Esophagus muscularis mucosa (tissue), 4 donors: ENCODE data around the gene TMEM72. TPM values are rescaled to one million over a fixed set of nuclear protein-coding genes. Genes with fewer than 3 reads are reported as not detected.

Experiments used
- DNase-seq: peaks from one replicate; pipeline ENCODE4 v3.0.0-alpha.2; 2017; ENCODE audit errors: extremely low spot score
- H3K27ac ChIP-seq, 4 donors: fragments of 200-600 bp; sonication (generic); replicated peaks in 1 of 4; 1 replicate in 3 of 4; 2 replicates in 1 of 4; pipeline ENCODE4 v1.5.1; 2016 to 2019; ENCODE audit warnings: mild to moderate bottlenecking in 1 of 4
- H3K27me3 ChIP-seq, 4 donors: fragments of 200-600 bp; sonication (generic); one replicate each; pipeline versions ENCODE4 v1.5.1 to v1.6.0; 2016 to 2019
- H3K36me3 ChIP-seq, 4 donors: fragments of 200-600 bp; sonication (generic); one replicate each; pipeline ENCODE4 v1.5.1; 2016 to 2019
- H3K4me1 ChIP-seq, 4 donors: fragments of 200-600 bp; sonication (generic); one replicate each; pipeline ENCODE4 v1.5.1; 2016 to 2019
- H3K4me3 ChIP-seq, 4 donors: fragments of 200-600 bp; sonication (generic); 1 replicate in 2 of 4; 2 replicates in 2 of 4; pipeline ENCODE4 v1.5.1; 2016 to 2019; ENCODE audit warnings: mild to moderate bottlenecking in 4 of 4, moderate library complexity in 1 of 4
- H3K9me3 ChIP-seq, 4 donors: fragments of 200-600 bp; sonication (generic); 1 replicate in 3 of 4; 2 replicates in 1 of 4; pipeline ENCODE4 v1.5.1; 2016 to 2019
- EP300 ChIP-seq: sonication (generic); formaldehyde crosslinking; IDR thresholded peaks from one replicate; pipeline ENCODE4 v1.6.1; 2017; ENCODE audit warnings: antibody characterized with exemption
- POLR2A ChIP-seq: fragments of 450-650 bp; IDR thresholded peaks from one replicate; pipeline ENCODE4 v1.6.1; 2017; ENCODE audit warnings: antibody characterized with exemption, moderate library complexity, mild to moderate bottlenecking, low read depth
- POLR2AphosphoS5 ChIP-seq, 2 donors: sonication (generic); formaldehyde crosslinking; IDR thresholded peaks; one replicate each; pipeline ENCODE4 v1.6.1; 2017; ENCODE audit warnings: antibody characterized with exemption in 2 of 2
- WGBS: methylation state at CpG from one replicate; pipeline ENCODE4 v1.1.5; 2018; 5-methylcytosine and 5-hydroxymethylcytosine counted together
- intact Hi-C: fragments of 100-400 bp; cut with DNase I; formaldehyde crosslinking; loops from one replicate; pipeline ENCODE4 v1.15.1; 2023
- total RNA-seq, 4 donors: library from RNA; depleted of rRNA; stranded (reverse); fragments of >200 nt; gene quantifications; one replicate each; pipeline versions ENCODE4 v1.1.0 to v1.2.1, GENCODE V29; 2016
- TF ChIP-seq, protein P1 (sequence below), 3 experiments: fragments of 200-600 bp in 2 of 3; fragments of 450-650 bp in 1 of 3; sonication (generic) in 2 of 3; IDR thresholded peaks; one replicate each; pipeline ENCODE4 v1.5.1; 2017 to 2019; ENCODE audit warnings: antibody characterized with exemption in 3 of 3, mild to moderate bottlenecking in 2 of 3, moderate library complexity in 1 of 3

The TMEM72 gene
- total RNA-seq, 4 donors from 2014 or later = not detected

DNA sequence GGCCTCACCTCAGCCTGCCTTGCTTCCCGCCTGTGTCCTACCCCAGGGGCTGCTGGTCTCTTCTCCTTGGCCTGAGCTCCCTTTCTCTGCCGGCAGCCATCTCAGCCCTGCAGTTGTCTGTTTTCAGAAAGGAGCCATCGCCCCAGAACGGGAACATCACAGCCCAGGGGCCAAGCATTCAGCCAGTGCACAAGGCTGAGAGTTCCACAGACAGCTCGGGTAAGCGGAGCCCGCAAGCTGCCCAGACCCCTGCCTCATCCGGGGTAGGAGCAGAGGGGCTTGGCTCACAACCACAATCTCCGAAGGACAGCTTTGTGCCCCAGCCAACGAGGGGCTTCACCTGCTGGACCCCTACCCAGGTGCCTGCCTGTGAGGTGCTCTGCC lies 72.8 kb downstream of the TMEM72 start:
- Histone ChIP-seq H3K4me3 (no peak overlapping the region), H3K4me1 (peaks cover 72 to 84% (median 79%) of the 10 kb centered on the region in 4 donors), H3K36me3 (peaks cover 0 to 64% (median 32%) of the 10 kb centered on the region in 4 donors), H3K27ac (peak overlapping the region; percentile 41 to 92 (median 74)), H3K27me3 (no peaks in the 10 kb centered on the region), H3K9me3 (no peaks in the 10 kb centered on the region)
- intact Hi-C loops = no loop called here
- no peak for TF ChIP-seq POLR2AphosphoS5 (IDR thresholded peaks at IDR 0.05)
- TF ChIP-seq POLR2A = no peak
- no peak for TF ChIP-seq EP300
- TF ChIP-seq, protein P1, sequence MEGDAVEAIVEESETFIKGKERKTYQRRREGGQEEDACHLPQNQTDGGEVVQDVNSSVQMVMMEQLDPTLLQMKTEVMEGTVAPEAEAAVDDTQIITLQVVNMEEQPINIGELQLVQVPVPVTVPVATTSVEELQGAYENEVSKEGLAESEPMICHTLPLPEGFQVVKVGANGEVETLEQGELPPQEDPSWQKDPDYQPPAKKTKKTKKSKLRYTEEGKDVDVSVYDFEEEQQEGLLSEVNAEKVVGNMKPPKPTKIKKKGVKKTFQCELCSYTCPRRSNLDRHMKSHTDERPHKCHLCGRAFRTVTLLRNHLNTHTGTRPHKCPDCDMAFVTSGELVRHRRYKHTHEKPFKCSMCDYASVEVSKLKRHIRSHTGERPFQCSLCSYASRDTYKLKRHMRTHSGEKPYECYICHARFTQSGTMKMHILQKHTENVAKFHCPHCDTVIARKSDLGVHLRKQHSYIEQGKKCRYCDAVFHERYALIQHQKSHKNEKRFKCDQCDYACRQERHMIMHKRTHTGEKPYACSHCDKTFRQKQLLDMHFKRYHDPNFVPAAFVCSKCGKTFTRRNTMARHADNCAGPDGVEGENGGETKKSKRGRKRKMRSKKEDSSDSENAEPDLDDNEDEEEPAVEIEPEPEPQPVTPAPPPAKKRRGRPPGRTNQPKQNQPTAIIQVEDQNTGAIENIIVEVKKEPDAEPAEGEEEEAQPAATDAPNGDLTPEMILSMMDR (IDR thresholded peaks at IDR 0.05) = no peak
- DNase-seq = no peak
- 86% methylated on average over 9 of the region's 10 CpGs for WGBS

DNA sequence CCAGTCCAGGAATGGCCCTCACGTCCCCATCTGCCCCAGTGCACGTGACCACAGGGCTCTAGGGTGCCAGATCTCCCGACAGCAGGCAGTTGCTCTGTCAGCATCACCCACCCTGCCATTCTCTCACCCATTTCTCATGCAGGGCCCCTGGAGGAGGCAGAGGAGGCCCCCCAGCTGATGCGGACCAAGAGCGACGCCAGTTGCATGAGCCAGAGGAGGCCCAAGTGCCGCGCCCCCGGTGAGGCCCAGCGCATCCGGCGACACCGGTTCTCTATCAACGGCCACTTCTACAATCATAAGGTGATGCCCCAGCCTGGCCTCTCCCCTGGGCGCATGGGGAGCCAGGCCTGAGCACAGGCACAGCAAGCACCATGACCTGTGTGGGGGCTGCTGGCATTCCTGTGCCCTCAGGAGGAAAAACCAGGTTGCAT lies 73.5 kb downstream of the TMEM72 start:
- H3K4me3 ChIP-seq = no peak overlapping the region
- H3K9me3 ChIP-seq = no peaks in the 10 kb centered on the region
- peak overlapping the region; percentile 41 to 92 (median 76) for H3K27ac ChIP-seq
- peaks cover 66 to 76% (median 71%) of the 10 kb centered on the region in 4 donors for H3K4me1 ChIP-seq
- peaks cover 0 to 72% (median 40%) of the 10 kb centered on the region in 4 donors for H3K36me3 ChIP-seq
- no peak for DNase-seq
- over 99% methylated on average over 12 of the region's 15 CpGs for WGBS
- intact Hi-C loops = no loop called here
- TF ChIP-seq EP300 = no peak
- no peaks in the 10 kb centered on the region for H3K27me3 ChIP-seq

DNA sequence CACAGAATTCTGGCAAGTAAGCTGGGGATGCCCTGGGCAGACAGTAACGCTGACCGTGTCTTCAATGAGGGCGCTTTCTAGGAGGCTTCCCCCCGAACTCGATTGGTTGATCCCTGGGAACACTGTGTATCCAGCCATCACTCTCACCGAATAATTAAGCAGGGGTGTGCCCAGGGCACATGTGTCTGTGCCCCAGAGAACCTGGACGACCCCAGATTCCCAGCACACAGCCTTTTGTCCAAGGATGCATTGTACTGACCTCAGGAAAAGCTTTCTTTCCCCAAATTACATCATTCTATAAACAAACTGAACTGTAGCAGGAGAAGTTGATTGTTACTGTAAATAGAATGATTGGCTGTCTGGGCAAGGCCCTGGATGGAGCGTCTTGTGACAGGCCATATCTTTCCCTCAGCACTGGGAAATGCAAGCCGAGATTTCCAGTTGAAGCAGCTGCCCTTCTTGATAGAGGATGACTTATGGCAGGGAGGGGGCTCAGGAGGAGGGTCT lies 74.1 kb downstream of the TMEM72 start:
- WGBS = 55% methylated on average over 9 of the region's 9 CpGs
- H3K4me3 ChIP-seq = no peak overlapping the region
- H3K36me3 ChIP-seq = peaks cover 0 to 76% (median 45%) of the 10 kb centered on the region in 4 donors
- DNase-seq = no peak
- no peaks in the 10 kb centered on the region for H3K27me3 ChIP-seq
- H3K27ac ChIP-seq = peak overlapping the region; percentile 41 to 92 (median 76)
- H3K9me3 ChIP-seq = no peaks in the 10 kb centered on the region
- H3K4me1 ChIP-seq = peaks cover 64 to 76% (median 70%) of the 10 kb centered on the region in 4 donors
- intact Hi-C loops = no loop called here
- peak; percentile 19 for TF ChIP-seq EP300
- peak; percentile 12 to 21 for TF ChIP-seq POLR2AphosphoS5 (IDR thresholded peaks at IDR 0.05)
- TF ChIP-seq, protein P1 (IDR thresholded peaks at IDR 0.05) = no peak

DNA sequence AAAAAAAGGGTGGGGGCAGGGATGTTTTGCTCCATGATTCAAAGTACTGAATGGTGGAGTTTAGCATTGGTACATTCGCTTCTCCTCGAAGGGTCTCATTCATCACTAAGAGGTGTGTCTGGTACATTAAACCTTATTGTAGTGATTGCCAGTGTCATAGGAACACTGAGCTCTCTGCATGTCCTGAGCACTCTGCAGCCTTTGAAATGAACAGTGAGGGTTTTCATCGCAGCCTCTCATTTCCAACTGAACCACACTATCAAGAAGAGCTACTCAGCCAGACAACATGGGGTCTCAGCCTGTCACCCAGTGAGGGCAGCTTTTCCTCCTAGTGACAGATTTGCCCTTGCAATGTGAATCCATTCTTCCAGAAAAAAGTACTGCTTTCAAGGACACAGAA lies 75.0 kb downstream of the TMEM72 start:
- peaks cover 61 to 76% (median 69%) of the 10 kb centered on the region in 4 donors for H3K4me1 ChIP-seq
- TF ChIP-seq POLR2A (no peak), EP300 (no peak), POLR2AphosphoS5 (IDR thresholded peaks at IDR 0.05) (no peak)
- TF ChIP-seq, protein P1 (IDR thresholded peaks at IDR 0.05) = no peak
- H3K27me3 ChIP-seq = no peaks in the 10 kb centered on the region
- WGBS = 87% methylated on average over 3 of the region's 3 CpGs
- DNase-seq = no peak
- H3K9me3 ChIP-seq = no peaks in the 10 kb centered on the region
- peaks cover 0 to 84% (median 50%) of the 10 kb centered on the region in 4 donors for H3K36me3 ChIP-seq
- no peak overlapping the region for H3K4me3 ChIP-seq
- H3K27ac ChIP-seq = peak overlapping the region; percentile 18 to 92 (median 76)
- intact Hi-C loops = no loop called here

Other genes starting within 250 kb of the TMEM72 start
- gene RASSF4, start 48.5 kb downstream of the TMEM72 start, total RNA-seq = 10 to 100 TPM; 27.6 to 41.5 (median 32.7) TPM
- gene DEPP1, start 67.5 kb downstream of the TMEM72 start, total RNA-seq = 100 to 1,000 TPM in 2 of 4 donors, 10 to 100 TPM in 2; 32.0 to 413 (median 126) TPM
- gene ZNF22, start 89.6 kb downstream of the TMEM72 start, total RNA-seq = 10 to 100 TPM; 17.5 to 24.4 (median 19.5) TPM